A673 (cell line): ENCODE measurements around the gene CDC42SE2.

ENCODE experiments used
- CTCF ChIP-seq: fragments of 300-800, 200-600 bp; sonication (generic); conservative IDR thresholded peaks from 2 replicates; pipeline ENCODE4 v1.5.1; 2017; ENCODE audit warnings: low read depth, mild to moderate bottlenecking, antibody characterized with exemption, low read length, moderate library complexity, mixed read lengths
- EZH2 ChIP-seq: fragments of 200-600 bp; sonication (generic); IDR thresholded peaks from 2 replicates; pipeline ENCODE4 v1.6.1; 2017; ENCODE audit warnings: borderline replicate concordance, low read depth, mild to moderate bottlenecking, mixed read lengths, antibody characterized with exemption, low read length; ENCODE audit not compliant: poor library complexity, severe bottlenecking

DNA sequence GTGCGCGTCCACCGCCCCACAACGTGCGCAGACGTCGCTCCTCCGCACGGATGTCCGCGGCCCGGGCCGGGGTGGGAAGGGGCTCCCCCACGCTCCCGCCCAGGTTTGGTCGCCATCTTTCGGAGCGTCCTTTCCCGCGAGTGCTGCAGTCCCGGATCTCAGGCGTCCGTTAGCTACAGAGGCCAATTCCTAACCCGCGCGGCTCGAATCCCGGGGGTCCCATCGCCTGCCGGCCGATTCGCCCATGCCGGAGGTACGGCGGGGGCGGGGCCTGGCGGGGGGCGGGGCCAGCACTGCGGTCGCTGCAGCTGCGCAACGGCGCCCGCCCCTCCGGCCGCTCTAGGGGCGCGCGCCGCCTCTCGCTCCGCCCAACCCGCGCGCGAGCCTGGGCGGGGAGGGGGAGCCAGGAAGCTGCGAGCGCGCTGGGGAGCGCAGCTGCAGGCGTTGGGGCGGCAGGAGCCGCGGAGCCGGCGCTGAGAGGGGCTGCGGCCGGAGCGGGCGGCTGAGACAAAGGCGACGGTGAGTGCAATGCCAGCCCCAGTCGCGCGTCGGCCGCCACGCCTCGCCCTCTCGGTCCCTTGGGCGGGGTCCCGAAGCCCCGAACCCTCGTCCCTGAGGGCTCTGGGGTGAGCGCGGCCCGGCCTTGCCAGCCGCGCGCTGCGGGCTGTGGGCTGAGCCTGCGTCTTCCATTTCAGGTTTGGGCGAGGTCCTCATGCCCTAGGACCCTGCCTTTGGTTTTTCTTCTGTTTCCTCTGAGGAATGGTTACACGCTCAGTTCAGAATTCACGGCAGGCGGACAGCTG lies at the start of gene CDC42SE2:
- TF ChIP-seq EZH2 = no peak
- TF ChIP-seq CTCF = no peak
